Panc1 (cell line): ENCODE data around the gene DDX42.
A peak's percentile ranks its signal among the peaks of the same experiment; 100 is the strongest.

ENCODE experiments used
- CTCF ChIP-seq: fragments of 450-650 bp; IDR thresholded peaks from 2 replicates; pipeline ENCODE4 v1.5.1; 2017; ENCODE audit warnings: mild to moderate bottlenecking
- POLR2AphosphoS5 ChIP-seq: IDR thresholded peaks from 2 replicates; pipeline ENCODE4 v1.6.1; 2012; ENCODE audit warnings: mild to moderate bottlenecking, low read depth, low read length, moderate library complexity
- REST ChIP-seq, 2 experiments: IDR thresholded peaks; 2 replicates each; pipeline ENCODE4 v1.6.1; 2011 to 2012; ENCODE audit warnings: low read depth in 2 of 2, control low read depth in 1 of 2, low read length in 1 of 2, mild to moderate bottlenecking in 1 of 2, moderate library complexity in 1 of 2; ENCODE audit not compliant: insufficient read depth in 1 of 2

- TF ChIP-seq CTCF (no peak), POLR2AphosphoS5 (peak; percentile 46; the same call in 1 of the 2 replicates), REST (IDR thresholded peaks at IDR 0.05; ENCODE audit: insufficient read depth in 1 of 2, low read depth in 2 of 2, low read length in 1 of 2) (no peak)
These were observed 47.1 kb downstream of the DDX42 start for GRCh38 chr17:63820963-63821561.
